ENCODE results near the gene COG1.

Gene COG1

DNA sequence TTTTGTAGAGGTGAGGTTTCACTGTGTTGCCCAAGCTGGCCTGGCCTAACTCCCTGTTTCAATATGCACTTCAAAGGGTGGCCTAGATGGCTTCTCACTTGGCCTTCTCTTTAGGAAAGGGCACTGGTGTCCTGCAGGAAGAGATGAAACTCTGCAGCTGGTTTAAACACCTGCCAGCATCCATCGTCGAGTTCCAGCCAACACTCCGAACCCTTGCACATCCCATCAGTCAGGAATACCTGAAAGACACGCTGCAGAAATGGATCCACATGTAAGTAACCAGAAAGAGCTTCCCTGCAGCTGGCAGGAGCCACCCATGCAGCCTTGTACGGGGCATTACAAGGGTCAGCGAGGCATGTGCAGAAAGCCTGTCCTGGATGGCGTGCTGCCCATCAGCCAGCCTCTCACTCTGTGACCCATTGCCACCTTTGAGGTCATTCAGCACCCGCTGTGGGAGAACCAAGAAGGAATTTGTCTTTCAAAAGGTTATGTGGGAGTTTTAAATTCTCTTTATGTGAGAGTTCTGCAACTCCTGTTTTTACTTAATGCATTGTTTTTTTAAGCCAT lies 7.0 kb downstream of the COG1 start:
- no peak for DNase-seq

DNA sequence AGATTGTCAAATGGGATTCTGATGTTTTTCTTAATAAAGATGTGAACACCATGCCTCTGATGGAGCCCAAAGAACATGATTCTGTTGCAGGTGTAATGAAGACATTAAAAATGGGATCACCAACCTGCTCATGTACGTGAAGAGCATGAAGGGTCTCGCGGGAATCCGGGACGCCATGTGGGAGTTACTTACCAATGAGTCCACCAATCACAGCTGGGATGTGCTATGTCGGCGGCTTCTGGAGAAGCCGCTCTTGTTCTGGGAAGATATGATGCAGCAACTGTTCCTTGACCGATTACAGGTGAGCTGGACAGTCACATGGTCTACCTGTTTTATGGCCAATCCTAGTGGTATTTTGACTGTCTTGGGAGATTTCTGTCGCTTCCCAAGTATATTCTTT lies 7.6 kb downstream of the COG1 start:
- no peak for DNase-seq

DNA sequence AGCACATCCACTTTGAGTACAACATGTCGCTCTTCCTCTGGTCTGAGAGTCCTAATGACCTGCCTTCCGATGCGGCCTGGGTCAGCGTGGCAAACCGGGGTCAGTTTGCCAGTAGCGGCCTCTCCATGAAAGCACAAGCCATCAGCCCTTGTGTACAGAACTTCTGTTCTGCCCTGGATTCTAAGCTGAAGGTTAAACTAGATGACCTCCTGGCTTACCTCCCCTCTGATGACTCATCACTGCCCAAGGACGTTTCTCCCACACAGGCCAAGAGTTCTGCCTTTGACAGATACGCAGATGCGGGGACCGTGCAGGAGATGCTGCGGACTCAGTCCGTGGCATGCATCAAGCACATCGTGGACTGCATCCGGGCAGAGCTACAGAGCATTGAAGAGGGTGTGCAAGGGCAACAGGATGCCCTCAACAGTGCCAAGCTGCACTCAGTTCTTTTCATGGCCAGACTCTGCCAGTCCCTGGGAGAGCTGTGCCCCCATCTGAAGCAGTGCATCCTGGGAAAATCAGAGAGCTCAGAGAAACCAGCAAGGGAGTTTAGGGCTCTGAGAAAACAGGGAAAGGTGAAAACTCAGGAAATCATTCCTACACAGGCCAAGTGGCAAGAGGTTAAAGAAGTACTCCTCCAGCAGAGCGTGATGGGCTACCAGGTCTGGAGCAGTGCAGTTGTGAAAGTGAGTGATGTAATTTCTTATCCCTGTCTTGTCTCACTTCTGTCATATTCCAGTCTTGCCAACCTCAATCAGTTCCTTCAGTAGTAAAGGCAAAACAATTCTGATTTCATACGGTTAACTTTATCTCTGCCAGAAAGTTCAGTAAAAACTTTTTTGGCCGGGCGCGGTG lies 8.6 kb downstream of the COG1 start:
- no peak for DNase-seq

DNA sequence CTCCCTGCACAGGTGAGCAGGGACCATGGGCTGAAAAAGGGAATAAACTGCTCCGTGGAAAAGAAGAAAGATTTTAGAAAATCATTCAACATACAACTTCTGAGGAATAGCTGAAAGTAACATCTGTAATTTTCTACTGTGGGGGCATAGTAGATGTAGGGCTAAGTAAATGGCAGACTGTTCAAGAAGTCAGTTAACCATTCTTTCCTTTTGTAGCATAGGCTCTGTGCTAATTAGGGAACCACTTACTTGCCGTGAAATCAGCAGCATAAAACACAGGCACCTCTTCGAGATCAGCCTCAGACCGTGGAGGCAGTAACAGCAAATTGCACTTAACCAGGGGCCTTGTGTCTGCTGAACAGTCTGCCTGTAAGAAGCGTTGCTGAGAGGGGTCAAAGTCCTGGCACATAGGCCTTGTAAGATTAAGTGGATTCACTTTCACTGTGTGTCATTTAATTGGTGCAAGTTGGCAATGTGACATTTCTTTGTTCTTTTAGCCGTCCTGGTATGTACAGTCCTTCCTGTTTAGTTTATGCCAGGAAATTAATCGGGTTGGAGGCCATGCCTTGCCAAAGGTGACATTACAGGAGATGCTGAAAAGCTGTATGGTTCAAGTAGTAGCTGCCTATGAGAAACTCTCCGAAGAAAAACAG lies 10.4 kb downstream of the COG1 start:
- no peak for DNase-seq

DNA sequence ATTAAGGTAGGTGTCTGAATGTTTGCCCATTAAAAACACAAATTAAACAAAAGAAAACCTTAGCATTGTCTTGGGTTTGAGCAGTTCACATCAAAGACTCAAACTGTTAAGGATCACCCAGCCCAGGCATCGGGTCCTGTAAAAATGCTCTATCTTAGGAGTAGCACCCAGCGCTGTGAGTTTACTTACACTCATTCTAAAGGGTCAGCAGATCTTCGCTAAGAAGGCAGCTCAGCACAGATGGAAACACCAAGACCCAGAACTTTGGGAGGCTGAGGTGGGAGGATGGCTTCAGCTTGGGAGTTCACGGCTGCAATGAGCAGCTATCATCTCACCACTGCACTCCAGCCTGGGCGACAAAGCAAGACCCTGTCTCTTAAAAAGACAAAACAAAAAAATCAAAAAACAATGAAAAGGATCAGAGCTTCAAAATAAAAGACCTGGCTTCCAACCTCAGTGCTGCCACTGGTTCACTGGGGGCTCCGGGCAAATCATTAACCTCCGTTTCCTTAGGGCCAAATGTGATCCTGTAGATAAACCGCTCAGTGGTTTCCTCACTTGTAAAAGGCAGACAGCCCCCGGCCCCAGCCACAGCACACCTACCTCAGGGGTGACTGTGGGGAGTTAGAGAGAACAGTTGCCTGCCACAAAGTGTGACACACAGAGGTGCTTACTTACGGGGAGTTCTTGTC lies 11.1 kb downstream of the COG1 start:
- no peak for DNase-seq

DNA sequence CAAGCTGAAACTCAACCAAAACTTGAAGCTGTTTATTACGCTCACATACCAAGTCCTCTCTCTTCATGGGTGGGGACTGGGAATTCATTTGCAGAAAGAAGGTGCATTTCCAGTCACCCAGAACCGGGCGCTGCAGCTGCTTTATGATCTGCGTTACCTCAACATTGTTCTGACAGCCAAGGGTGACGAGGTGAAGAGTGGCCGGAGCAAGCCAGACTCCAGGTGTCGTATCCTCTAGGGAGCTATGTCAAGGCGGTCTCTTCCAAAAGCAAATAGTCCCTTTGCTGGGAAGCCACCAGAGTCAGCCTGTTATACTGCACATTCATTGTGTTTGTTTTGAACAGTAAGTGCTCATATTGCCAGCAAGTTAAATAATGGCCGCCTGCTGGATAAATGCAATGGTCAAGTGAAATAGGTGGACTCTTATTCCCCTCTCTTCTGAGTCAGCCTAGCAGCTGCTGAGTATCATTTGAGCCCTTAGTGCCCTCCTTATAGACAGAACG lies 12.7 kb downstream of the COG1 start:
- DNase-seq = no peak

DNA sequence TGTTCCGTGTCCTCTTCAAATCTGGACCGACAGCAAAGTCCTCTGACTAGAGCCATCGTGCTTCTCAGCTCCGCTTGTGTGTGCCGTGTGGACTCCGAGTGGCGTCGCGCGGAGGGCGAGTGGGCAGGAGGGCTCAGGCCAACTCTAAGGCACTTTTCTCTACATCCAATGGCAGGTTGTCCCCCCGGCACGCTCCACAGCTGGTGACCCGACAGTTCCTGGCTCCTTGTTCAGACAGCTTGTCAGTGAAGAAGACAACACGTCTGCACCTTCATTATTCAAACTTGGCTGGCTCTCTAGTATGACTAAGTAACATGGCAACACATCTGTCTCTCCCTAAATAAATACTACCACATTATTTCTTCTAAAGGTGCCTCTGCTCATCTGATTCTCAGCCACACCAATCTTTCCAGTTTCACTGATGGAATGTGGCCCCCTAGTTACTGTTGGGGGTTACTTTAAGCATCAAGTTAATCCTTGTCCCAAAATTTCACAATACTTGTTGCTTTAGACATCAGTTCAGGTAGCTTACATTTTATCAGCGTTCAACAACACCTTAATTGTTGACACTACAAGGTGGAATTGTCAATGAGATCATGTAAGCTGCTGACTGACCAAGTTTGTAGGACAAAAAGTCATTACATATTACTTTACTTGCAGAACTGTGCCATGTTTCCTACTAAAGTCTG lies 15.4 kb downstream of the COG1 start:
- no peak for DNase-seq

DNA sequence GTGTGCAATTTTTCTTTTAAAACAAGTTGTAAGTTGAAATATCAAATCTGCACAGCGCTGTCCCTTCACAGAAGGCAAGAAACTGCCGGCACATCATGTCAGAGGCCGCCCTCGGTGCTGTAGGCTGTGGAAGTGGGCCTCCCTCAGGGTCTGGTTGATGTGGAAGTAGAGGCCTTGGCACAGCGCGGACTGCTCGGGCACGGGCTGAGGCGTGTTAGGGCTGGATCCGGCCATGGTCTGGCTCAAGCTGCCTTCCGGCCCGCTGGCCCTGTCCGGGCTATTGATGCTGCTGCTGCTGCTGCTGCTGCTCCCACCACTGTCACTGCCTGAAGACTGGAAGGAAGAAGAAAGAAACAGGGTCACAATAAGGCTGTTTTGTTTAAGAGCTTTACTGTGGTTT lies 16.6 kb downstream of the COG1 start:
- DNase-seq = no peak

DNA sequence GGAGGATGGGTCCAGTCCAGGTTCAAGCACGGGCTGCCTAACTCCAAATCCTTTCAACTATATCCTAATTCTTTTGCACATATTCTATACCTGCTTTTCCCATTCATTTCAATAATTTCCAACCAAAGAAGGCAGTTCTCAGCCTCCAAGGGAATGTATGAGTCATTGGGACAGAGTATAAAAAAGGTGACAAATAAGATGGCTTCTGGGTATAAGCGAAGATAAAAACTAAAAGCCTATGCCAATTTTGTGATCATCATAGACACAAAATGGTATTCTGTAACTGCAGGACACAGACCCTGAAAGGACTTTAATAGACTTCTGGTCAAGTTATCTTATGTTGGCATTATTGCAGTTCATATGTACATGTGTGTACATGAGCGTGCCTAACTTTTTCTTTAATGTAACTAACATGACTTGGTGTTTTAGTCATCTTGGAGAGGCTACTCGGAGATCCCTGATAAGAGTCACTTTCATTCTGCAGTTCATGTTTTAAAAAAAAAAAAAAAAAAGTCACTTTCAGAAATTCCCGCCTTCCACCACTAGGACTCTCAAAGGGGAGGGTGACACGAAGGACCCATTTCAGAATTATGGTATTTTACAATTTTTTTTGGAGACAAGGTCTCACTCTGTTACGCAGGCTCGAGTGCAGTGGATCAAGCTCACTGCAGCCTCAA lies 17.3 kb downstream of the COG1 start:
- no peak for DNase-seq

DNA sequence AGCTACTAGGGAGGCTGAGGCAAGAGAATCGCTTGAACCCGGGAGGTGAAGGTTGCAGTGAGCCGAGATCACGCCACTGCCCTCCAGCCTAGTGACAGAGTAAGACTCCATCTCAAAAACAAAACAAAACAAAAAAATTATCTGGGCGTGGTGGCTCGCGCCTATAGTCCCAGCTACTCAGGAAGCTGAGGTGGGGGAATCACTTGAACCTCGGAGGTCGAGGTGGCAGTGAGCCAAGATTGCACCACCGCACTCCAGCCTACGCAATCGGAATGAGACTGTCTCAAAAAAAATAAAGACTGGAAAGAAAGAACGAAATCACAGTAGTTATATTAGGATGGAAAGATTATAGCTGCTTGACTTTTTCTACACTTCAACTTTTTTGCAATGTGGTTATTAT lies 18.9 kb downstream of the COG1 start:
- DNase-seq = no peak

DNA sequence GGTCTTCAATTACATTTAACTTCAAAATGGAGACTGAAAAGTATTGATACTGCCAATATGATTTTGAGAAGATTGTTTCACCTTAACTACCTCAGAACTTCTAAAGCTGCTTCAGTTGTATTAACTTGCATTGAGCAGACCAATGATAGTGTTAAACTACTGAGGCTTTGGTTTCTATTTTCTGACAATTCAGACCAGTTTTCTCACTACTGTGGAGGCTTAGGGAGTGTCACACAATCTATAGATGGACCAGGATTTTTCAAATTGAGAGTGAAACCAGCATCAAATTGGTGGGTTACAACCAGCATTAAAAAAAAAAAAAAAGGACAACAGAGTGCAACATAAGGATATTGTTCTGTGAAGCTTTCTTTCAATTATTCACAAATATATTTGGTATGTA lies 21.2 kb downstream of the COG1 start:
- DNase-seq = no peak

DNA sequence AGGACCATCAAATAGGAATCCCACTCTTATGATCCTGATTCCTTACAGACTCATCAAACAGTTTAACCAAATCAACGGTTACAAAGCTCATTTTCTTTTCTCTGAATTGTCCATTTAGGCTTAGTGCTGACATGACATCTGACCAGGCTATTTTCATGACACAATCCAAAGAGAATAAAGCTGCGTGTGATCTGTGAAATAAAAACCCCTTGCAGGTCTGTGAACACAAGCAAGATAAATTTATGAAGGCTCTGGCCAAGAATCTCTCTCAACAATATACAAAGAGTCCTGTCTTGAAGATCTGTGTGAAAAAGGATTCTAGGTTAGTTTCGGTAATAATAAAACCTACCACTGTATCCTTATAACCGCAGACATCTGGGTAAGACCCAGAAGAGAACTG lies 22.0 kb downstream of the COG1 start:
- DNase-seq = no peak

DNA sequence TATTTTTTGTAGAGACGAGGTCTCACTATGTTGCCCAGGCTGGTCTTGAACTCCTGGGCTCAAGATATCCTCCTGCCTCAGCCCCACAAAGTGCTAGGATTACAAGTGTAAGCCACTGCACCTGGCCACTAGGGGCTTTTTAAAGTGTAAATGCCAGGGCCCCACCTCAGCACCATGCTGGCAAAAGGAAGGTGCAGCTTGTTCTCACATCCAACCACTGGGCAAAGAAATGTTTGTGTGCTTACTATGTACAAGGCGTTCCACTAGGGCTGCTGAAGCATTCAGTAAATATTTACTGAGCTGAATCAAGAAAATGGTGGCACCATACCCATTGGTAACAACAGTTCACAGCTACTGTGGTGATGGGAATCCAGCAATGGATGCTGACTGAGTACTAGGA lies 22.6 kb downstream of the COG1 start:
- no peak for DNase-seq

DNA sequence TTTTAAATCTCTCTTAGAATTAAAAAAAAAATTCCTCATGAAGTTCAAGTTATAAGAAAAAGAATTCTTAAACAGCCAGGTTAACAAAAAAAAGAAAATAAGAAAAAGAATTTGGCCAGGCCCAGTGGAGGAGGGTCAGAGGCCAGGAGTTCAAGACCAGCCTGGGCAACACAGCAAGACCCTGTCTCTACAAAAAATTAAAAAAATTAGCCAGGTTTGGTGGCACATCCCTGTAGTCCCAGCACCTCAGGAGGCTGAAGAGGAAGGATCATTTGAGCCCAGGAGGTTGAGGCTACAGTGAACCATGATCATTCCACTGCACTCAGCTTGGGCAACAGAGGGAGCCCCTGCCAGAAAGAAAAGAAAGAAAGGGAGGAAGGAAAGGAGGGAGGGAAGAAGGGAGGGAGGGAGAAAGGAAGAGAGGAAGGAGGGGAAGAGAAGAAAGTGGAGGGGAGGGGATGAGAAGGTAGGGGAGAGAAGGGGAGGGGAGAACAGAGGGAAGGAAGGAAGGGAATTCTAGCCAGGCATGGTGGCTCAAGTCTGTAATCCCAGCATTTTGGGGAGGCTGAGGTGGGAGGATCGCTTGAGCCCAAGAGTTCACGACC lies 30.9 kb downstream of the COG1 start:
- DNase-seq = no peak

DNA sequence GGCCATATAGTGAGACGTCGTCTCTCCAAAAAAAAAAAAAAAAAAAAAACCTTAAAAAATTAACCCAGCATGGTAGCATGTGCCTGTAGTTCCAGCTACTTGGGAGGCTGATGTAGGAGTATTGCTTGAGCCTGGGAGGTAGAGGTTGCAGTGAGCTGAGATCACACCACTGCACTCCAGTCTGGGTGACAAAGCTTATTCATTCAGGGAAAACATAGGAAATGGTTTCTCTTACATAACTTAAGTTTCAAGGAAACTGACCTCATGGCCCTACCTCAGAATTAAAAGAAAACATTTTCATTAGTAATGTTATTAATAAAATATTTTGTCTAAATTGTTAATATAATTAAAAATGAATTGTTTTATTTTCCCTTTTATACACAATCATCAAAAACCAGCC lies 31.4 kb downstream of the COG1 start:
- peak; percentile 17 to 25 for DNase-seq

DNA sequence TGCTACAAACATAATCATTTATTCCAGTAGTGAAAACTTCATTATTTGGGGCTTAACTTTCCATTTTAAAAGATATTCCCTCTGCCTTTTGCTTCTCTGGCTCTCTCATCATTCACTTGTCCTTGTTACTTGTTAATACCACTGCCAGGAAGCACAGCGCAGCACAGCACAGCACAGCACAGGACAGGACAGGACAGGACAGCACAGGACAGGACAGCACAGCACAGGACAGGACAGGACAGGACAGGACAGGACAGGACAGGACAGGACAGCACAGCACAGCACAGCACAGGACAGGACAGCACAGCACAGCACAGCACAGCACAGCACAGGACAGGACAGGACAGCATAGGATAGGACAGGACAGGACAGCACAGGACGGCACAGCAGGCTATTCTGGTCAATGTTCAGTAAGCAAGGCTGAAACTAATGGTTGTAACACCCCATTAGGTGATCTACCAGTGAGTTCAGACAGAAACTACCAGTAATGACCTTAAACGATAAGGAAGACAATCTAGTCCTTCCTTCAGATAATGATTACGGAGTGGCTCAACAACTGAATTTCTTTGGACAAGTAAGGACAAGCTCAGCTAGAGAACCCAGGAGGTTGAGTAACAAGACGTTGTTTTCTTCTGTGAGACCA lies 31.9 kb downstream of the COG1 start:
- DNase-seq = no peak

DNA sequence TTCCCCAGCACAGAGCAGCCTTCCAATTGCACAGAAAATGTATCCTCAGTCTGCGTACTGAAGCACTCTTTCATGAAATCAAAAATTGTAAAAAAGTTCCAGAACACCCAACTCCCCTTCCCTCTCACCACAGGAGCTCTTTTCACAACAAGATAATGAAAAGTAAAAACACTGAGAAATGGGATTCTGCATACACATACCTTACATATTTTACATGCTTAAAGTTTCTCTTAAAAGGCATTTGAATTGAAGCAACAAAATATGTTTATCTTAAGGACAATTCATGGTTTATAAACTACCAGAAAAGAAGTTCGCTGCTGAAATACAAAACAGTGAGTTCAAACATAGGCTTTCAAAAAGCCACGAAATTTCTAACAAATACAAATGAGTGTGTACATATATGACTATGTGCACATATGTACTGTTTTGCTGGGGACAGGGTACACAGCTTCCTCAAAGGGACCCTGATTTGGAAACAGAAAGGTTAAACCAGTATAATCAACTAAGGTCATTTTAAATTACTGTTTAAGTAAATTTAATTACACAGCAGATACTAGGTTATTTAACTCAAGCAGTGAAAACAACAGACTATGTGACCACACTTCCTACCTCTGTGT lies 33.8 kb downstream of the COG1 start:
- no peak for DNase-seq

DNA sequence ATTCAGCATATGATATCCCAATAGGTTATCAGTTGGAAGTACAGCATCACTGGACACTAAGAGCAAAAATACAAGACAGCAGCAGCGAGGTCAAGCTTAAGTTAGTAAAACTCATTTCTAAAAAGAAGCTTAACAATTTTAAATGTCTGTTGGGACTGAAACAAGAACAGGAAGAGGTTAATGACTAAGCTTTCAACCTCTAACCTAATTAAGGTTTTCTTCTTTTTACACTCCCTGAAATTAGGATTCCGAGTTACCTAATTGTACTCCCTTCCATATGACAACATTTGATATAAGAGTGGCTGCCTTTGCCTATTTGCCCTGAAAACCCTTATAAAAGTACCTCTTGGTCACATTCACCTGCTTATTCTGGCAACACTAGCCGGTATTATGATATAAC lies 34.5 kb downstream of the COG1 start:
- DNase-seq = peak; percentile 43

DNA sequence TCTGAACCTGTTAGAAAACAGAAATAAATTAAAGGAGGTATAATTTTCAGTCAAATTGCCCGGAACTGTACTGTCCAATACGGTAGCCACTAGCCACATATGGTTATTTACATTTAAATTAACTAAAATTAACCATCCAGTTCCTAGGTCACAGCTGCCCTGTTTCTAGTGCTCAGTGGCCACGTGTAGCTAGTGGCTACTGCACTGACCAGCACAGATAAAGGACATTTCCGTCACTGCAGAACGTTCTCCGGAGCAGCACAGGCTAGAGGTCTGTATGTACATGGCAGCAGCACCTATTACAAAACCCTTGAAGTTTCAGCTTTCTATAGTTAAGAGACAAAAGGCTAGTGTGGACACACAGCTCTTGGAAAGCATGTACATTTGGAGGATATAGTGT lies 35.1 kb downstream of the COG1 start:
- no peak for DNase-seq

DNA sequence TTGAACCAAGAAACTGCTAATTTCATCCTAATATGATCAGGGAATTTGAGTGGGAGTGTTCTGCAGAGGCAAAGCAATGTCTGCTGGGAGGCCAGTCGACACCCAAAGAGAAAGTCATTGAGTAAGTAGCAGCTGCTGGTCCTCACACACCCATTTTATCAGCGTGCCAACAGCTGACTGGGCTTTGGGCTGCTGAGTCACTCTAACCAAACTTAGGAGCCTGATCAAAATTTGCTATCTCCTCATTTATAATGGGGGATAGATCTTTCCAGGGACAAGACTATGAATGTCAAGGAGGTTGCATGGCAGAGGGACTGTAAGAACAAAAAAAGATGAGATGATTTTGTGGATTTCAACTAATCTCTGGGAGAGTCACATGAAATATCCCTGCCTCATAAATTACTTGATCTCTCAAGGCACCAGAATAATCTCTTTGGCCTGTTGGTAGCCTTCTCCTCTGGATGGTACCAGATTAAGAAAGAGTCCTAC lies 35.9 kb downstream of the COG1 start:
- DNase-seq = peak; percentile 72 to 85

DNA sequence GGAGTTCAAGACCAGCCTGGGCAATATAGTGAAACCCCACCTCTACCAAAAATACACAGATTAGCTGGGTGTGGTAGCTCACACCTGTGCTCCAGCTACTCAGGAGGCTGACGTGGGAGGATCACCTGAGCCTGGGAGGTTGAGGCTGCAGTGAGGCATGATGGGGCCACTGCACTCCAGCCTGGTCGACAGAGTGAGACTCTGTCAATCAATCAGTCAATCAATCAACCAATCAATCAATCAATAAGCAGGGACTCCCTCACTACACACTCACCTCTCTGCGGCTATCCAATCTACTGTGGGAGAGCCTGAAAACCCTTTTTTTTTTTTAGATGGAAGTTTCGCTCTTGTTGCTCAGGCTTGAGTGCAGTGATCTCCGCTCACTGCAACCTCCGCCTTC lies 37.2 kb downstream of the COG1 start:
- no peak for DNase-seq
